Measurements from ENCODE around the gene RGS7. TPM values are rescaled to one million over a fixed set of nuclear protein-coding genes. Genes with fewer than 3 reads are reported as not detected.

RGS7 gene
- total and polyA plus RNA-seq, 2 of the 8 experiments (the other 6 are each of a cell fraction or from before 2014, with no cell fraction given) = 1.6 to 3.0 TPM

DNA sequence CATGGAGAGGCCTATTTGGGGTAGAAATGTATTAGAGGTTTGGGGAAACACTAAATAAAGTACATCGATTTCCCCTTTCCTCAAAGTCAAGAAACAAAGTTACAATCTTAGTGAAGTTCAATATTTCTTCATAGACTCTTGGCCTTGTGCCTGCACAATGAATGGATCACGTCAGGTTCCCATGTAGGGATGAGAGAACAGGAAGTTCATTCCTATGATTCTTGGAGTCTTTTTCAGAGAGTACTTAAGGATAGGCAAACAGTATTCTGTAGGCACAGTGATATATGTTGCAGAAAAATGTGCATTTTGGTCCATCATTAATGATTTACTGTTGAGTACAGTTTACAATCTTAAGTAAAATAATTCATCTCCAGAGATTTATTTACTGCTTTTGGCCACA lies 275.5 kb downstream of the RGS7 start:
- no peak overlapping the region for H3K4ac ChIP-seq (replicated peaks; ENCODE audit: insufficient read length, low read depth, low read length)
- no peak overlapping the region for H2BK12ac ChIP-seq (ENCODE audit: low read depth, low read length)
- no peak overlapping the region for H3K18ac ChIP-seq (ENCODE audit: extremely low read depth, low read length)
- H2BK5ac ChIP-seq (ENCODE audit: low read depth, low read length) = no peak overlapping the region
- no peak overlapping the region for H2BK120ac ChIP-seq (replicated peaks; ENCODE audit: low read depth, low read length)
- no peak overlapping the region for H3K4me2 ChIP-seq (ENCODE audit: insufficient read depth in 1 of 2, low read depth in 2 of 2, low read length in 2 of 2)
- CTCF ChIA-PET (ENCODE audit: partially characterized antibody) = interaction anchor here (1.1 kb wide), 1 partner anchor 9 kb away, joined by 3 read pairs; no protein-coding TSS in a partner anchor
- DNase-seq (ENCODE audit: low read depth in 1 of 2, low spot score in 2 of 2) = no peak
- no peak overlapping the region for H3K56ac ChIP-seq (replicated peaks; ENCODE audit: insufficient read length, low read depth, low read length)
- no peak for FAIRE-seq
- POLR2A ChIA-PET (ENCODE audit: partially characterized antibody) = no interaction called here
- no peaks in the 10 kb centered on the region for H3K9me3 ChIP-seq (ENCODE audit: insufficient read depth in 2 of 2, low read depth in 1 of 2, low read length in 1 of 2)
- H4K8ac ChIP-seq (ENCODE audit: extremely low read depth, insufficient read depth, low read length) = no peak overlapping the region
- H3K36me3 ChIP-seq (ENCODE audit: control insufficient read depth in 2 of 4, insufficient read depth in 4 of 4, low read length in 3 of 4) = no peaks in the 10 kb centered on the region
- H4K20me1 ChIP-seq (replicated peaks in 1 of 2; ENCODE audit: control insufficient read depth in 1 of 2, insufficient read depth in 2 of 2, low read length in 2 of 2) = no peaks in the 10 kb centered on the region
- no peak overlapping the region for H3K14ac ChIP-seq (ENCODE audit: insufficient read length)
- no peak overlapping the region for H3K23ac ChIP-seq (ENCODE audit: insufficient read length)
- no peak overlapping the region for H3K9ac ChIP-seq (replicated peaks in 1 of 4; ENCODE audit: extremely low read depth in 1 of 4, low read depth in 3 of 4, low read length in 3 of 4)
- H3K4me1 ChIP-seq (replicated peaks in 1 of 4; ENCODE audit: control insufficient read depth in 3 of 4, insufficient read depth in 4 of 4, low read length in 3 of 4) = no peaks in the 10 kb centered on the region
- no peaks in the 10 kb centered on the region for H3K27me3 ChIP-seq (replicated peaks in 1 of 4; ENCODE audit: control insufficient read depth in 3 of 4, extremely low read depth in 1 of 4, insufficient read depth in 3 of 4, low read length in 3 of 4)
- H3K79me2 ChIP-seq (ENCODE audit: control insufficient read depth in 1 of 2, insufficient read depth in 2 of 2, low read length in 2 of 2) = no peaks in the 10 kb centered on the region
- H3K79me1 ChIP-seq (ENCODE audit: low read depth, low read length) = no peaks in the 10 kb centered on the region
- no peak overlapping the region for H4K91ac ChIP-seq (replicated peaks; ENCODE audit: insufficient read length, low read length)
- no peak overlapping the region for H3K27ac ChIP-seq (ENCODE audit: low read depth, low read length)
- H2BK15ac ChIP-seq (ENCODE audit: low read length) = no peak overlapping the region
- 83% methylated on average over 2 of the region's 2 CpGs; no CpG with 5 or more reads in 1 of the 2 experiments for WGBS, 2 experiments (ENCODE audit: extremely low coverage in 1 of 2, insufficient coverage in 1 of 2, insufficient read length in 1 of 2, insufficient replicate concordance in 2 of 2, low coverage in 1 of 2, low lambda C conversion rate in 2 of 2, missing lambda C conversion rate in 1 of 2)
- no peak overlapping the region for H3K4me3 ChIP-seq (ENCODE audit: extremely low read depth in 1 of 4, insufficient read depth in 2 of 4, low read depth in 3 of 4, low read length in 4 of 4)
- no peak overlapping the region for H4K5ac ChIP-seq (ENCODE audit: insufficient read length, low read depth, low read length)
- no peak overlapping the region for H2BK20ac ChIP-seq (ENCODE audit: low read length)
- no peak overlapping the region for H2AK5ac ChIP-seq (ENCODE audit: low read depth, low read length)
- H2AFZ ChIP-seq (ENCODE audit: low read length) = no peak overlapping the region
- no peaks in the 10 kb centered on the region for H3K23me2 ChIP-seq (ENCODE audit: low read depth, low read length)
- TF ChIP-seq SAP30 (IDR thresholded peaks at IDR 0.05; ENCODE audit: insufficient read depth, insufficient replicate concordance, low read length) = no peak
- no peak for TF ChIP-seq CREB1 (IDR thresholded peaks at IDR 0.05)
- no peak for TF ChIP-seq SIN3A (conservative IDR thresholded peaks at IDR 0.05 in 1 of 2, IDR thresholded peaks at IDR 0.05 in 1 of 2; ENCODE audit: low read depth in 1 of 2, low read length in 2 of 2)
- no peak for TF ChIP-seq JUN (IDR thresholded peaks at IDR 0.05; ENCODE audit: low read depth, low read length)
- TF ChIP-seq ASH2L (IDR thresholded peaks at IDR 0.05; ENCODE audit: low read length) = no peak
- TF ChIP-seq, protein P1, sequence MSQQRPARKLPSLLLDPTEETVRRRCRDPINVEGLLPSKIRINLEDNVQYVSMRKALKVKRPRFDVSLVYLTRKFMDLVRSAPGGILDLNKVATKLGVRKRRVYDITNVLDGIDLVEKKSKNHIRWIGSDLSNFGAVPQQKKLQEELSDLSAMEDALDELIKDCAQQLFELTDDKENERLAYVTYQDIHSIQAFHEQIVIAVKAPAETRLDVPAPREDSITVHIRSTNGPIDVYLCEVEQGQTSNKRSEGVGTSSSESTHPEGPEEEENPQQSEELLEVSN (IDR thresholded peaks at IDR 0.05) = no peak
- TF ChIP-seq HDAC6 (IDR thresholded peaks at IDR 0.05; ENCODE audit: low read depth, low read length) = no peak
- TF ChIP-seq CBX5 (IDR thresholded peaks at IDR 0.05; ENCODE audit: low read depth, low read length) = no peak
- TF ChIP-seq ZNF274 (IDR thresholded peaks at IDR 0.05; ENCODE audit: borderline replicate concordance, extremely low read depth, low read length) = no peak
- no peak for TF ChIP-seq SRF (IDR thresholded peaks at IDR 0.05; ENCODE audit: low read depth, low read length)
- TF ChIP-seq GTF2F1 (IDR thresholded peaks at IDR 0.05; ENCODE audit: borderline replicate concordance, low read depth, low read length) = no peak
- no peak for TF ChIP-seq MAFK (IDR thresholded peaks at IDR 0.05; ENCODE audit: low read depth, low read length)
- TF ChIP-seq RXRA (IDR thresholded peaks at IDR 0.05; ENCODE audit: insufficient read depth, low read depth, low read length) = no peak
